Activated CD4-positive, alpha-beta T cell treated with anti-CD3 and anti-CD28 coated beads for 36 hours (primary cell): Measurements from ENCODE around the gene ZBTB43. TPM values are rescaled to one million over a fixed set of nuclear protein-coding genes. Genes with fewer than 3 reads are reported as not detected.

Source experiments
- total RNA-seq, 2 experiments: library from RNA; stranded (reverse); gene quantifications; one replicate each; pipeline ENCODE4 v1.2.3, GENCODE V29; 2021

ZBTB43 gene
- total RNA-seq, 2 experiments from 2014 or later: 19.3 to 23.0 TPM

Other genes with a start within 250 kb of the ZBTB43 start
- not detected for gene LMX1B, start 191.1 kb upstream of the ZBTB43 start, total RNA-seq
- 1 to 10 TPM; 4.2 to 5.0 TPM for gene ZBTB34, start 55.6 kb downstream of the ZBTB43 start, total RNA-seq
- gene RALGPS1, start 109.7 kb downstream of the ZBTB43 start, total RNA-seq: 1 to 10 TPM; 1.2 to 2.2 TPM